Inflammatory macrophage (primary cell): ENCODE results near the gene CPN1.
A peak's percentile ranks its signal among the peaks of the same experiment; 100 is the strongest.
"Not testable (repeated sequence)": the region's sequence is repeated elsewhere in the genome, so short reads cannot be mapped to it uniquely, and the experiment has no call there.

Source experiments
- DNase-seq, 2 donors: peaks; one replicate each; pipeline ENCODE4 v3.0.0-alpha.2; 2020 to 2022

The CPN1 gene

DNA sequence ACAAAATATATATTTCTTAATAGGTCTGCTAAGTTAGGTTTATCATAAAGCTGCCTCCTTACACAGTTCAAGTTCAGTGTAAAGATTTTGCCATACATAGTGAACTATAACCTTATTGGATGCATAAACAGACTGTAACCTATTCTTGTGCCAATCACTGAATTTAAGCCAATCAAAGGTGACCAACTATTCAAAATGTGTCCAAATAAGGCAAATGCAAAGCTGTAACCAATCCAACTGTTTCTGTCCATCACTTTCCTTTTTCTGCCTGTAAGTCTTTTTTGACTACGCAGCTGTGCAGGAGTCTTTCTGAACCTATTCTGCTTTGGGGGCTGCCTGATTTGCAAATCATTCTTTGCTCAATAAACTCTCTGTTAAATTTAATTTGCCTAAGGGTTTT, 60.3 kb downstream of the CPN1 start:
- no peak for DNase-seq

DNA sequence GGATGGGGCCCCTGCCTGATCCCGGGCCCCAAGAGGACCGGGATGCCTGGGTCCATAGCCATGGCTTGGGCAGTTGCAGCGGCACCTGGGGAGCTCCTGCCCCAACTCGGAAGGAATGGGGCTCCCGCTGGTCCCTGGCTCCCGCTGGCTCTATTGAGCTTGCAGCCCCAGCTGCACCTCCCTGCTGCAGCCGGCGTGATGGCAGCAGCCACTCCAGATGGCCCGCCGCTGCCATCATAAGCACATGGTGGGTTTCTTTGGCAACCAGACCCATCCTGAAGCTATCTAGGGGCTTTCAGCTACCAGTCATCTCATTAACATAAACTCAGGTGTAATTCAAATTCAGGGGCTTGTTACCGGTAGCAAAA, 60.8 kb downstream of the CPN1 start:
- DNase-seq, result no peak

DNA sequence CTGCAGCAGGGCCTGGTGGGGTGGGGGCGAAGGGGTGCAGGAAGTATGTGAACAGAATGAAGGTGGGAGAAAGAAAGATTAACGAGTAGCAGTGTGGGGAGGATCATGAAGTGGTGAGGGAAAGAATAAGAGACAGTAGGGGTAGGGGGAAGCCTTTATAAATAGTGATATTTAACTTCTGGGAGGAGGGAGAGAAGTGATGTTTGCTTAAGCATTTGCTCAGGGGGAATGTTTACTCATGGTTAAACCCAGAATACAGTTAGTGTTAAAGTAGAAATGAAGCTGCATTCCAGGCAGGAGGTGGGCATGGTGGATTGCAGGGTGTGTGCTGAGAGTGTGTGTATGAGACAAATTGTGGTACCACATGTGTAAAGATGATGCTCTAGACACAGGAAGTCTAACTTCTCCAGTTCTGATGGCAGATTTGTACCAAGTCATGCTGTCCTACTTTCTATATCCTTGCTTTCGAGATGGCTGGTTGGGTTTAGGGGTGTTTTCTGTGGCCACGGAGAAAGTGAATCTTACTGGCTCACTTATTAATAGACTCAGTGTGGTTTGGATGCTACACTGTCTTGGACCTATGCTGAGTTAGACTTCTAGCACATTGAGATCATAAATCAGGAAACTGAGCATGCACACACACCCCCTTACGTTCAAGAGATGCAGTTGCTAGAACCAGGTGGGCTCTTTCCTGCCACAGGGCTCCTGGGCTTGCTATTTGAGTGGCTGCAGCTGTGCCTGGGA, 61.4 kb downstream of the CPN1 start:
- DNase-seq, result no peak

DNA sequence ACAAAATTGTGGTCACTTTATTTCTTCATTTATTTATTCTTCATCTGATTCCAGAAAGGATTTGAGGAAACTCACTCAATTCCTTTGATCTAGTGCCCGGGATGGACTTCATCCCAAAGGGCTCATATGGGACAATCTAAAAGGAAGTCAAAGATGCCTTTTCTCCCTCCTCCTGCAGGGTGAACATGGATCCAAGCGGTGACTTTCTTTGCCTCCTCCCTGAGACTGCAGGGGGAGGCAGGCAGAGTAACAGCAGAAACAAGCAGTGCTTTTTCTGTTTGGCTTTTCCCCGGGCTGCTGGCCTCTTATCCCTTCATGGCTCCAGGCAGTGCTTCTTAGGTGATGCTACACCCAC, 61.9 kb downstream of the CPN1 start:
- DNase-seq, result no peak

DNA sequence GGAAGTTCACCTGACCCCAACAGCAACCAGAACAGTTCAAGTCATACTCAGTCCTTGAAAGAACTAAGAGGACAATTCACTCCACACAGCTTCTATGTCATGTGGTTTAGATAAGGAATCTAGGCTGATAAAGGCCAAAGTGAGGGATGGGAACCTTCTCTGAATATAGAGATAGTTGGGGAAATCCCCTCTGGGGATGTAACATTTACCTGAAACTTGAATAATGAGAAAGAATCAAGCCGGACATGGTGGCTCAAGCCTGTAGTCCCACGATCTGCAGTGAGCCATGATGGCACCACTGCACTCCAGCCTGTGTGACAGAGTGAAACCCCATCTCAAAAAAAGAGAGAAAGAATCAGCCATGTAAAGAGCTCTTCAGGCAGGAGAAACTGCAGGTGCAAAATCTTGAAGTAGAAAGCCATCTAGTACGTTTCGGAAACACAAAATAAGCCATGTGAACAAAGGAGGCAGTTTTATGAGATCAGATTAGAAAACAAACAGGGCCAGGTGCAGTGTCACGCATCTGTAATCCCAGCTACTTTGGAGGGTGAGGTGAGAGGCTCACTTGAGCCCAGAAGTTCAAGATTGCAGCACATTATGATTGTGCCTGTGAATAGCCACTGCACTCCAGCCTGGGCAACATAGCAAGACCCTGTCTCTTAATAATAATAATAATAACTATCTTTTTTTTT, 67.5 kb downstream of the CPN1 start:
- DNase-seq, result no peak

DNA sequence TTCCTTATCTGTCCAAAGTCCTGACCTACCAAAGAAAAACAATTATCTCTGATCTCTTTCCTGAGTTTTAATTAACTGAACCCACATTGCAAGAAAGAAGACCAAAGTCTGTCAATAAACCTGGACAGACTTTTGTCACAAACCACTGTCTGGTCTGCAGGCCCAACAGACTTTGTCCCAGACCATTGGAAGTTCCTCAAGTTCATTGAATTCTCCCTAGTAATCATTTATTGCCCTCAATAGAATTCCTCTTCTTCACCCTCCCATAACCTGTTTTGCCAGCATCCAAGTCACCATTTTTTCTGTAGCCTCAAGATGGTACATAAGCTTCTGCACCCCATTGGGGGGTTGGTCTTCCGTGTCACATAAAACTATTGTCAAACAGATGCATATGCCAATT, 68.0 kb downstream of the CPN1 start:
- DNase-seq, result no peak

DNA sequence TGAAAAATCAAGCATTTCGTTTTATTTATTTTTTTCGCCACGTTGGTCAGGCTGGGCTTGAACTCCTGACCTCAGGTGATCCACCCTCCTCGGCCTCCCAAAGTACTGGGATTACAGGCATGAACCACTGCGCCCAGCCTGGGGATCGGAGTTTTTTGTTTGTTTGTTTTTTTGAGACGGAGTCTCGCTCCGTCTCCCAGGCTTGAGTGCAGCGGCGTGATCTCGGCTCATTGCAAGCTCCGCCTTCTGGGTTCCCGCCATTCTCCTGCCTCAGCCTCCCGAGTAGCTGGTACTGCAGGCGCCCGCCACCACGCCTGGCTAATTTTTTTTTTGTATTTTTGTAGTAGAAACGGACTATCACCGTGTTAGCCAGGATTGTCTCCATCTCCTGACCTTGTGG, 69.8 kb downstream of the CPN1 start:
- DNase-seq, result not testable (repeated sequence)

DNA sequence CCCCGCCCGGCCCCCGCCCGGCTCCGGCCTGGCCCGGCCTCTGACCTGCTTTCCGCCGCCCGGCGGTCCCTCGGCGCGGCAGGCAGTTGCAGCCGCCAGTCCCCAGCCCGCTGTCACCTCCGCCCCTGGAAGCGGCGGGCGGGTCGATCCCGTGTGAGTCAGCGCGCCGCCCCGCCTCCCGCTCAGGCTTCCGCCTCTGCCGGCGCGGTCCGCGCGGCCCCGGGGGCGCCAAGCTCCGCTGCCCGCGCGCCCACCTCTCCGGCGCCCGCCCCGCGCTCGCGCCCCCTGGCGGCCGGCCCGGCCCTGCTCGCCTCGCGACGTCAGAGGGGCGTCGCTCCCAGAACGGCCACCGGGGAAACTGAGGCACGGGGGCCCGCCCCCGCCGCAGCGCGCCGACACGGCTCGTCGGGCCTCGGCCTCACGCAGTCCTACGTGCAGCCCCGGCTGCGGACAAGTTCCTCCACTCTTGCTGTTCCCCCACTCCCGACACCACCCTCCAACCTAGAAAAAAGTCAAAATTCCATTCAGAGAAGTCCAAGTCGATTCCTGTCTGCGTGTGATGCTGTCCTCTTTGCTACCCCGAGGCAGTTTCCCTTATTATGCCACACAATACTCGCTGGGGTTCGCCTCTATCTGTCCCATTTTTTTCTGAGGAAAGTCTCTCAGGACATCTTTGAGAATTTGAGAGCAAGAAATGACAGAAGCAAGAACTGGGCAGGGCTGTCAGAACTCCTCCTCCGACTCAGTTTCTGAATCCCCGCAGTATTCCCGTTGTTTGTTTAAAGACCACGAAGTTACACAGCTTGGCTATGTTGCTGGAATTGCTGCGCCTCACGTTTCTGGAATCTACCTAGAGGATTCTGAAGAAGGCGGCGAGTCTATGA, 71.6 kb downstream of the CPN1 start, which contains the start of gene DNMBP:
Gene DNMBP (minus strand): TSS at position 155 of the 884 bp plus-strand sequence. CDS start 37,823 bp downstream, outside the sequence.
- DNase-seq, result peak; percentile 81 to 90

DNA sequence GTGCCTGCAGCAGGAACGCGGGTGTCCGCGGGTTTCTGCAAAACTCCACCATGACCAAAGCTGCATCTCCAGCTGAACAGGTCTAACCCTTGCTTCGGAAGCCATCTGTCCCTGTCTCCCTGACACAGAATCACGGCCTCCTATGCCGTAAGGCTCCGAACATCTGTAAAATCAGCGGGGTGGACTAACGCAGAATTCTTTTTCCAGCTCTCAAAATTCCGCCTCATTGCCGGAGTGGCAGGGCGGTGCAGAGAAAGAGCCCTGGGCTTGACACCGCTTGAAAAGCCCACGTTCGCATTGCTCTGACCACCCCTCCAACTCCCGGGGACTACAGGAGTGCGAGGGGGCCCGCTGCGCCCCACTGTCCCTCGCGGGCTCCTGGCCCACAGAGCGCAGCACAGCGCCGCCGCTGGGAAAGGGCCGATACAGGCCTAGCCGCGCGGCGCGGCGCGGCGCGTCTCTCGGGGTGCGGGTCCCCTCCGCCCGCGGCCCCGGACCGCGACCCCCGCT, 72.3 kb downstream of the CPN1 start:
- DNase-seq, result peak in 1 of 2 donors; percentile 17

DNA sequence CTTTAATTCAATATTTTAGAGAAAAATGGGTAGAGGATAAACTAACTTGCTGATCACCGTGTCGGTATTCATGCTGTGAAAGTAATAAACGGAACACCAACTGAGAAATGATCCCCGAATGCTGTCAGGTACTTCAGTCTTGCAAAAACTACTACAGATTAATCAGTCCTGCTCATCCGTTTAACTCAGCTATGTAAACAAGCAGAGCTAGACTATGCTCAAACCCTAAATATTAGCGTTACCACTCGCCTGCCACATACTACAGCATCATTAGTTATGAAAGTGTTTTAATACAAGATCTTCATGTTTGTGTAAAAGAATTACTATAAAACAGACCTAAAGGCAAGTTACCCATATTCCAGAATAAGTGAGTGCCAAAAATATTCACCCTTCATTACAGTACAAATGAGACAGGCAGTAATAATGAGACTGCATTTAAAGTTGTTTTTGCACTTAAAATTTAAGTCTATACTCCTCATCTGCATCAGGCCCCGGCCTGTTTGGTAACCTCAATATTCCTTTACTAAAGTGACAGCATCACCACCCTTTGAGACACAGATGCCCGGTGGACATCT, 72.9 kb downstream of the CPN1 start:
- DNase-seq, result no peak

DNA sequence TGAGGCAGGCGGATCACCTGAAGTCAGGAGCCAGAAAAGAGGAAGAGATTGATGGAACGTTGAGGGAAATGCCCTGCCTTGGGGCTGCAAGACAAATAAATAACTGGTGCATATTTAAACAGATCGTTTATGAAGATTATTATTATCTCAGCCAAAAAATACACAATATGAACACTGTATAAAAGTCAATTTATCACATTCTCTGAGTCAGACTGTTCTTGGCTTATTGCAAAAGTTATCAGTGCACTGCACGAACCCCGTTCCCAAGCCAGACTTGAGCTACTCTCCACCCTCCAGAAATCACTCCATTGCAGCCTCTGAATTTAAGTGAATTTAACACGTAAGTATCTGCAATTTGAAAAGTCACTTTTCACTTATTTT, 73.5 kb downstream of the CPN1 start:
- DNase-seq, result no peak

DNA sequence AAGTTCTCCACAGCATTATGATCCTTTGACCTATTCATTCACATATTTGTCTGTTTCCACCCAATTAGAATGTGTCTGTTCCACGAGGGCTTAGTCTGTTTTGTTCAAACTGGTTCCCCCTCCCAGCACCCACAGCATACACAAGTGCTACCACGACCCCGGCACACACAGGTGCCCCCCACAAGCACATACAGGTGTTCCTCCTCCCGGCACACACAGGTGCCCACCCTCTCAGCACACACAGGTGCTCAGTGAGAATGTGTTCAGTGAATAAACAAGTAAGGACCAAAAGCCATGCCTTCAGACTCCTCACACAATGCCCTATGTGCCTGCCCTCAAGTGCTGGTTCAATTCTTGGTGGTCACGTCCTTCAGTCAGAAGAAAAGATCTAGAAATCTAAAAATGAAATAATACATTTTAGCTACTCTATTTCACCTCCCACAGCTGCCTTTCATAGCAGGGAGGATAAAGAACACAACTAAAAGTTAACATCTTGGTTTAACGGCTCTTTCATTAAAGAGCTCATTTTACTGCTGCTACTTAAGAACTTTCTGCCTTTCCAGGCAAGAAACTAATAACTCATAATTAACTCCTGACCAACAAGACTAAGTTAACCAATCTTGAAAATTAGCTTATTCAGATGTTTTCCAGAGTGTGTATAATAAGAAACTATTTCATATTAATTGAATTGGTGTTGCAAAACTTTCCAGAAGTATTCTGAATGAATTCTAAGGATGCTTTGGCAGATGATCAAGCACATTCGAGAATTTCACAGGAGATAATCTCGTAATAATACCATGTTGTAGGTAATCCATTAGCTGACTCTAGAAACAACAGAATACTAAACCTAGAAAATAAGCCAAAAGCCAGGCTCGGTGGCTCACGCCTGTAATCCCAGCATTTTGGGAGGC, 74.2 kb downstream of the CPN1 start:
- no peak for DNase-seq

DNA sequence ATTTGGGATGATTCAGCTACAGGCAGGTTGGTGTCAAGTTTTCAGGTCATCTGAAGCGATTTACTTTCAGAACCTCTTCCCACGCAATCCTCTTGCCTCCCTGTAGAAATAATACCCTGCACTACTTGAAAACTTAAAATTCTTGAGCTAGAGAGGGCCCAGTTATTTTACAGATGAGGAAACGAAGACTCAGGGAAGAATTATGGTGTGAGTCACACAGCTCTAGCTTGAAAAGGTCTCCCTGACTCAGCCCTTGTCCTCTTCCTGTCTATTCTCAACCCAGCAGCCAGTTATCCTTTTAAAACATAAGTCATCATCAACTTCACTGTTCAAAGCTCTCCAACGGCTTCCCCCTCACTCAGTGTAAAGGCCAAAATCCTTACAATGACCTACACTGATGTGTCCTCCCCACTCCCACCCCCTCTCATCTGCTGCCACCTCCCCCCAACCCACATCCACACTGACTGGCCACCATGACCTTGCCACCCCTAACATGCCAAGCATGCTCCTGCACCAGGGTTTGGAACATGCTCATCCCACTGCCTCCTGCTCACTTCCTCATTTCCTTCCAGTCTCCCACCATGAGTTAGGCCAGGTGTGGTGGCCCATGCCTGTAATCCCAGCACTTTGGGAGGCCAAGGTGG, 75.3 kb downstream of the CPN1 start:
- DNase-seq, result peak; percentile 50 to 57

DNA sequence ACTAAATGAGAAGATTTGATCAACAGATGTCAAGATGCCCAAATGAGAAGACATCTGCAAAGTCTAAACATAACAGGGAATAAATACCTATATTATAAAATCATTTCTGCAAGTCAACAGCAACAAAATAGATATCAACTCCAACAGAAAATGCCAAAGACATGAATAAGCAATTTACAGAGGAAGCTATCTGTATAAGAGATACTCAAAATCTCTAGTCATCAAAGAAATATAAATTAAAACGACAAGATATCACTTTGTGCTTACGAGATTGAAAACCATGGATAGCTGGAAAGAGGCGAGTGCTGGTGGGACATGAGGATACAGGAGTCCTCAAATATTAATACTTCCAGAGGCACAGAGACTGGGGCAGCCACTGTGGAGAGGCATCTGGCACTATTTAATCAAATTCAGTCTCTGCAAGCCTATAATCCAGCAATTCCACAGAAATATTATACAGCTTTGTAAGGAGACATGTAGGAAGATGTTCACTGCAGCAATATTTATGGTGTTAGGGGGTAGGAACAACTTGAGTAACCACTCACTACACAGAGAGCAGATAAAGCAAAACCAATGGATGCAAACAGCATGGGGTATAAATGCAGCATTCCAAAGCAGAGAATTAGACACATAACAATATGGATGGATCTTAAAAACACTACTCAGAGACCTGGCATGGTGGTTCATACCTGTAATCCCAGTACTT, 76.7 kb downstream of the CPN1 start:
- no peak for DNase-seq

DNA sequence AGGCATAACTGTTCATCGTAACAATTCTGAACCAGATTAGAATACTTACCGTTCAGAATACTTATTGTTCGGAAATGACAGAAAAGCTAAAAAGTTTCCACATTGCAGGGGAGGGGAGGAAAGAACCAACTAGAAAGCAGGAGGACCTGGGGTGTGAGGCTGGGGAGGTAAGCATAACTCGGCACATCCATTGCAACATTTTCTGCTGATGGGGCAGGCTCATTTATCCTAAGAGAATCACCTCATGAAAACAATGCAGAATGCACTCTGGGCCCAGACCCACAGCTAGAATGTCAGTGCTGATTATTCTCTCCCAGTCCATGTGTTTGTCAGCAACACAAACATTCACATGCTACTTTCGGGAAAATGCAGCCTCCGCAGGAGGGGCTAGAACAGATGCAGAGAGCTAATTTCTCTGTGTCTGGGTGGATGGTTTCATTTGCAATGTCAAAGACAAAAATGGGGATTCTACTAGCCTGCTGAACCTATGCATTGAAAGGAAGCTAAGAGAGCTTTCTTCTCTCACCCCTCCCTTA, 81.5 kb downstream of the CPN1 start:
- no peak for DNase-seq

DNA sequence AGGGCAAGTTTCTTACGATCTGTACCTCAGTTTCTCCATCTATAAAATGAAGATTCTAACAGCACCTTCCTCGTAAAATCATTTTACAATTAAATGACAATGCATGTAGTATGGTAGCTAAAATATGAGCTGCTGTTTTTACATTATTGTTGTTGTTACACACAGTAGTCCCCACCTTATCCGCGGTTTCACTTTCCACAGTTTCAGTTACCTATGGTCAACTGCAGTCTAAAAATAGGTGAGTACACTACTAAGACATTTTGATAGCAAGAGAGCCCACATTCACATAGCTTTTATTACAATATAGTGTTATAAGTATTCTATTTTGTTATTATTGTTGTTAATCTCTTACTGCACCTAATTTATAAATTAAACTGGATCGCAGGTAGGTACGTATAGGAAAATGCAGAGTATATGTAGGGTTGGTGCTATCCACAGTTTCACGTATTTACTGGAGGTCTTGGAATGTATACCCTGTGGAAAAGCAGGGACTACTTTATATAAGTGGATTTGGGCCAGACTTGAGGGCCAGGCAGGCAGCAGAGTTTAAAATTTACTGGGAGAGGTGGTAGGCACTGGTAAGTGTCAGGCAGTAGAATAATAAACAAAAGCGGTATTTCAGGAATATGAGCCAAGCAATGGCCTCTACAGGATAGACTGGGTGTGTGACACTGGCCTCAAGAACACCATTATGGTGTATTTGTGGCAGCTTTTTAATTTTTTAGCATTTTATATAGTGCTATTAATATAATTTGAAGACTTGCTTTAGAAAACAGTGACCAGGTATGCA, 82.2 kb downstream of the CPN1 start:
- no peak for DNase-seq

DNA sequence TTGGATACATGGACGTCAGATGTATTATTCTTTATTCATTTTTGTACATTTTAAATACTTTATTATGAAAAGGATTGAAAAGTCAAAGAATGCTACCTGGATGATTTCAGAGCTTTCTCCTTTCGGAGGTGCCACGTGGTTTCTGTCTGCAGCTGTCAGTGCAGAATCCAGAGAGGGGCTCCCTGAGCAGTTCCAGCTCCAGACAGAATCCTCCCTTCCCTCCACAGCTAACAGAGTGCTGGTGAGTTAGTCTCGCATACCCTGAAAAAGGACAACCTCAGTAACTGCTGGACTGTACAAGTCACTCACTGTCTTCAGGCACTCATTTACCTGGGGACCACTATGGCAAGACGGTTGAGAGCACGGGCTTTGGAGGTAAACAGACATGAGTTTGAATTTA, 82.8 kb downstream of the CPN1 start:
- DNase-seq, result no peak

DNA sequence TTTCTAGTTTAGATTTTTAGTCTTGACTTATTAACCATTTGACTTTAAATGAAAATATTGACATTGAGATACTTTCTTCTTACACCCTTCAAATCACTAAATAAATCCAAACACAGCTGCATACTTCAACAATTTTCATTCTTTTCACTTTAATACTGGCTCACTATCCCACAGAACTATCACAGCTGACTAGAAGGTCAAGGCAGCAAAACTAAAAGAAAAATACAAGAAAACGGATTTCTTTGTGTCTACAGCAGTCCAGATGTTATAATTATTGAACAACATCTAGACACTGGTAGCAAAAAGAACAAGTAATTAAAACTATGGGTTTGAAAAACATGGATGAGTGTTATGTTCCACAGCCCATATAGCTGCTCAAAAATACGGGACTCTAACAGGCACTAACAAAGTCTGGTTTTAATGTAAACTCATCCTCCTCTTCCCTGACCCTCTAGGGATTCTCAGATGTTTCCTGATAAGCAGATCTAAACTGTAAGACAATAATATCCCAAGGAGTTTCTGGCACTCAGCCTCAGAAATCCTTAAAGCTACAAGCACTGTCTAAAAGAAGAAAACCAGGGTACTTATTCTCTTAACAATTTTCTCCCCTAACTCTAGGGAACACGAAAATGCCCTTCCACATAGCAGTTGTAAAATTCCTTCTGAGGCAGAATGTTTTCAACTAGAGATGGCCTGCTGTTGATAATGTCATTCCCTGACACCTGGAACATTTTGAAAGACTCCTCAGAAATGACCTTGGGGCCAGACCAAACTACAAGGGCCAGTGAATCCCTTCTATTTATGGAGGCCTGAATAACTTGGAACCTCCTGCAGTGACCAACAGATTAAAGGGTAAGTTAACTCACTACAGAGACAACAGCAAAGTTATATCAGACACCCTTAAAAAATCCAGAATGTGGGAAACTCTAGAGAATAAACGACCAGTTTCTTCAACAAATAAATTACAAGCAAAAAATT, 84.7 kb downstream of the CPN1 start:
- no peak for DNase-seq
